ENCODE measurements around the gene TNS2. TPM values are rescaled to one million over a fixed set of nuclear protein-coding genes. Genes with fewer than 3 reads are reported as not detected.
"Not testable (repeated sequence)": the region's sequence is repeated elsewhere in the genome, so short reads cannot be mapped to it uniquely, and the experiment has no call there.

Gene TNS2
- total RNA-seq, 1 donor from 2014 or later: 116 TPM

DNA sequence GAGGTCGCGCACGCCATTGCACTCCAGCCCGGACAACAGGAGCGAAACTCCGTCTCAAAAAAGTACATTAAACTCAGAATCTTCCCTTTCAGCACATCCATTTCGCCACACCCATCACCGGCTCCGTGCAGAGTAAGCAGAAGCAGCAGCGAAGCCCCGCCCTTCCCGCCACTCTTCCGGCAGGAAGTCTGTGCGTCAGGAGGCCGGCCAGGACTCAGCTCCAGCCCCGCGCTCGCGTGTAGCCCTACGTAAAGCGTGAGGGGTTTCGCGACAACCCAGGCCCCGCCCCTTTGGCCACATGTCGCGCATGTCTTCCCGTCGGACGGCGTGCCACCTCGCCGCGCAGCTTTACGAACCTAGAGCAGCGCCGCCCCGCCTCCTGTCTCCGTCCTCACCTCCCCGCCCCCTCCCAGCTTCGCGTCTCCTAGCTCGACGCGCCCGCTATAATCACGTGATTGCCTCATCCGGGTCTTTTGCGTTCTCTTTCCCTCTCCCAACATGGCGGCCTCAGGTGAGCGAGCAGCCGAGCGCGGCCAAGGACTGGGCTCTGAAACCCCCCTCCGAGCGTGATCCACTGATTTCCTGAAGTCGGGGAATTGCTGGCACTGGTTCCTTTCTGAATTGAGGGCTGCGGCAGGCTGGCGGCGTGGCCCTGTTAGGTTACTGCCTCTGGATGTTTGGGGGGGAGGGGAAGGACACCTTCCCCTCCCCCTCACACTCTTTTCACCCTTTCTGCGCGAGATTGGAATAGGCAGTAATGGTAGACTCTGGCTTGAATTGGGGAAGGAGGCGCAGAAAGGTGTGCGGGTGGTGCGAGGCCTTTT, 43.7 kb upstream of the TNS2 start, which contains the start of gene EIF4B:
Gene EIF4B, plus strand, starts transcription at position 471 of the 824 bp plus-strand sequence. Its CDS starts 28 bp downstream, at position 499.
- peak within 1 kb of the TSS; percentile 99 for H3K4me3 Mint-ChIP-seq (ENCODE audit: unreplicated experiment)
- H3K27ac Mint-ChIP-seq (ENCODE audit: unreplicated experiment): peak within 1 kb of the TSS; percentile 98
- H3K9me3 Mint-ChIP-seq (ENCODE audit: unreplicated experiment): no peaks in the 10 kb centered on the region
- peaks cover 48% of the 10 kb centered on the region for H3K4me1 Mint-ChIP-seq (ENCODE audit: unreplicated experiment)
- peaks cover 8% of the 10 kb centered on the region for H3K36me3 Mint-ChIP-seq (ENCODE audit: unreplicated experiment)
- TF ChIP-seq, protein P1, sequence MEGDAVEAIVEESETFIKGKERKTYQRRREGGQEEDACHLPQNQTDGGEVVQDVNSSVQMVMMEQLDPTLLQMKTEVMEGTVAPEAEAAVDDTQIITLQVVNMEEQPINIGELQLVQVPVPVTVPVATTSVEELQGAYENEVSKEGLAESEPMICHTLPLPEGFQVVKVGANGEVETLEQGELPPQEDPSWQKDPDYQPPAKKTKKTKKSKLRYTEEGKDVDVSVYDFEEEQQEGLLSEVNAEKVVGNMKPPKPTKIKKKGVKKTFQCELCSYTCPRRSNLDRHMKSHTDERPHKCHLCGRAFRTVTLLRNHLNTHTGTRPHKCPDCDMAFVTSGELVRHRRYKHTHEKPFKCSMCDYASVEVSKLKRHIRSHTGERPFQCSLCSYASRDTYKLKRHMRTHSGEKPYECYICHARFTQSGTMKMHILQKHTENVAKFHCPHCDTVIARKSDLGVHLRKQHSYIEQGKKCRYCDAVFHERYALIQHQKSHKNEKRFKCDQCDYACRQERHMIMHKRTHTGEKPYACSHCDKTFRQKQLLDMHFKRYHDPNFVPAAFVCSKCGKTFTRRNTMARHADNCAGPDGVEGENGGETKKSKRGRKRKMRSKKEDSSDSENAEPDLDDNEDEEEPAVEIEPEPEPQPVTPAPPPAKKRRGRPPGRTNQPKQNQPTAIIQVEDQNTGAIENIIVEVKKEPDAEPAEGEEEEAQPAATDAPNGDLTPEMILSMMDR (IDR thresholded peaks at IDR 0.05): no peak
- H3K27me3 Mint-ChIP-seq (ENCODE audit: unreplicated experiment): no peaks in the 10 kb centered on the region
- DNase-seq (ENCODE audit: extremely low spot score, unreplicated experiment): peak; percentile 100

DNA sequence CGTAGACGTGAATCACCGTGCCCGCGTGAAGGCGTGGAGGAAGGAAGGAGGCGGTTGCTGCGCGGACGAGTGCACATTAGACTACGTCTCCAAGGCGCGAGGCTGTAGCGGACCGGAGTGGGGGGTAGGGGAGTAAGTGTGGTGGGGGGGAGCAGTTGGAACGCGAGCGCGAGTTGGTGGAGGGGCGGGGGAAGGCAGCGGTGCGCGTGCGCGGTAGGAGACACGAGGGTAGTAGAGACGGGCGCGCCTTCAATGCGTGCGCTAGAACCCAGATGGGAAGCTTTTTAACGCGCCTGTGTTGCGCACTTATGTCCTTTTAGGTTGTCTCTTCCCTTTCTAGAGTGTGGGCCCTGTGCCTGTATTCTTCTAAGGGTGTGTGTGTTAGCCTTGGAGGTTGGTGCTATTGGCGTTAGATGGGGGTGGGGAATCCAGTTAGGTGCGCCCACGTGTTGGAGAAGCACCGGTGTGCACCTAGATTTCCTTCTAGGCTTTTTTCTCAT, 43.0 kb upstream of the TNS2 start:
- TF ChIP-seq, protein P1 (IDR thresholded peaks at IDR 0.05): no peak
- DNase-seq (ENCODE audit: extremely low spot score, unreplicated experiment): peak; percentile 89
- H3K4me1 Mint-ChIP-seq (ENCODE audit: unreplicated experiment): peaks cover 53% of the 10 kb centered on the region
- H3K27ac Mint-ChIP-seq (ENCODE audit: unreplicated experiment): peak overlapping the region; percentile 98
- H3K27me3 Mint-ChIP-seq (ENCODE audit: unreplicated experiment): no peaks in the 10 kb centered on the region
- peaks cover 9% of the 10 kb centered on the region for H3K36me3 Mint-ChIP-seq (ENCODE audit: unreplicated experiment)
- H3K9me3 Mint-ChIP-seq (ENCODE audit: unreplicated experiment): no peaks in the 10 kb centered on the region
- H3K4me3 Mint-ChIP-seq (ENCODE audit: unreplicated experiment): peak overlapping the region; percentile 99

DNA sequence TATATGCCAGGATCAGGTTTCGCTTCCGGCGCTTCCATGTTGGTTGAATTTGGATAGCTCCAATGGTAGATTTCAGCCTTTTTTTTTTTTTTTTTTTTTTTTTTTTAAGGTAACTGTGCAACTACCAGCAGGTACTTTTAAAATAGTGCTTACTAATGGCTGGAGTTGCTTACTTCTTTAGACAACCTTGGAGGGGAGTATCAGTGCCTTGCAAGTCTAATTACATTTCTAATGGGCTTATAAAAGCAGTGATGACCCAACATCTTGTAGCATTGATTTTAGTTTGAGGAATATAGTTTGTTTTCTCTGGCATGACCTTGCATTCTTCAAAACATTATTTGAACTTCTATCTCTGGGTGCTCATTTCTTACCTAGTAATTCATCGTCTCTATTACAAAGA, 42.5 kb upstream of the TNS2 start:
- no peaks in the 10 kb centered on the region for H3K9me3 Mint-ChIP-seq (ENCODE audit: unreplicated experiment)
- no peaks in the 10 kb centered on the region for H3K27me3 Mint-ChIP-seq (ENCODE audit: unreplicated experiment)
- DNase-seq (ENCODE audit: extremely low spot score, unreplicated experiment): no peak
- H3K4me1 Mint-ChIP-seq (ENCODE audit: unreplicated experiment): peaks cover 54% of the 10 kb centered on the region
- H3K4me3 Mint-ChIP-seq (ENCODE audit: unreplicated experiment): peak overlapping the region; percentile 99
- H3K36me3 Mint-ChIP-seq (ENCODE audit: unreplicated experiment): peaks cover 9% of the 10 kb centered on the region
- H3K27ac Mint-ChIP-seq (ENCODE audit: unreplicated experiment): peak overlapping the region; percentile 98
- TF ChIP-seq, protein P1 (IDR thresholded peaks at IDR 0.05): no peak

DNA sequence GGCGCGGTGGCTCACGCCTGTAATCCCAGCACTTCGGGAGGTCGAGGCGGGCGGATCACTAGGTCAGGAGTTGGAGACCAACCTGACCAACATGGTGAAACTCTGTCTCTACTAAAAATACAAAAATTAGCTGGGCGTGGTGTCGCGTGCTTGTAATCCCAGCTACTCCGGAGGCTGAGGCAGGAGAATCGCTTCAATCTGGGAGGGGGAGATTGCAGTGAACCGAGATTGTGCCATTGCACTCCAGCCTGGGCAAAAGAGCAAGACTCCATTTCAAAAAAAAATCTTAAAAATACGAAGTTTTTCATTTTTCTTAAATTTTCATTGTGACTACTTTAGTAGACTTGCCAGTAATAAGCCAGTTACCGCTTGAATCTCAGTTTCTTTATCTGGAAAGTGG, 41.1 kb upstream of the TNS2 start:
- H3K4me3 Mint-ChIP-seq (ENCODE audit: unreplicated experiment); H3K27me3 Mint-ChIP-seq (ENCODE audit: unreplicated experiment); H3K27ac Mint-ChIP-seq (ENCODE audit: unreplicated experiment); DNase-seq (ENCODE audit: extremely low spot score, unreplicated experiment); H3K36me3 Mint-ChIP-seq (ENCODE audit: unreplicated experiment); H3K9me3 Mint-ChIP-seq (ENCODE audit: unreplicated experiment): not testable (repeated sequence)
- peaks cover 54% of the 10 kb centered on the region for H3K4me1 Mint-ChIP-seq (ENCODE audit: unreplicated experiment)

DNA sequence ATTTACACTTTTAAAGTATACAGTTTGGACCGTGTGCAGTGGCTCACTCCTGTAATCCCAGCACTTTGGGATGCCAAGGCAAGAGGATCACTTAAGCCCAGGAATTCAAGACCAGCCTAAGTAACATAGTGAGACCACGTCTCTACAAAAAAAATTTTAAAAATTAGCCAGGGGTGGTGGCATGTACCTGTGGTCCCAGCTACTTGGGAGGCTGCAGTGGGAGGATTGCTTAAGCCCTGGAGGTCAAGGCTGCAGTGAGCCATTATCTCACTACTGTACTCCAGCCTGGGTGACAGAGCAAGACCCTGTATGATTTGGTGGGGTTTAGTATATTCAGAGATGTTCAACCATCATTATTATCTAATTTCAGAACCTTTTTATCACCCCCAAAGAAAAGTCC, 38.9 kb upstream of the TNS2 start:
- Mint-ChIP-seq H3K4me3 (ENCODE audit: unreplicated experiment) (no peak overlapping the region), H3K36me3 (ENCODE audit: unreplicated experiment) (peaks cover 11% of the 10 kb centered on the region), H3K27ac (ENCODE audit: unreplicated experiment) (no peak overlapping the region), H3K9me3 (ENCODE audit: unreplicated experiment) (no peaks in the 10 kb centered on the region), H3K4me1 (ENCODE audit: unreplicated experiment) (peaks cover 48% of the 10 kb centered on the region), H3K27me3 (ENCODE audit: unreplicated experiment) (no peaks in the 10 kb centered on the region)
- TF ChIP-seq, protein P1 (IDR thresholded peaks at IDR 0.05): no peak
- DNase-seq (ENCODE audit: extremely low spot score, unreplicated experiment): no peak
